Trophoblast cell (in vitro differentiated cells and primary cell): ENCODE results near the gene PIWIL4.
"Not testable (repeated sequence)": the region's sequence is repeated elsewhere in the genome, so short reads cannot be mapped to it uniquely, and the experiment has no call there.

Experiments used
- DNase-seq, 2 donors: peaks; one replicate each; pipeline ENCODE4 v3.0.0-alpha.2; 2016
- H2AFZ ChIP-seq: 2 replicates; pipeline ENCODE4 v1.6.1; 2013; ENCODE audit warnings: low read length, moderate library complexity, mild to moderate bottlenecking; ENCODE audit not compliant: insufficient read depth, poor library complexity
- H2AK5ac ChIP-seq: 2 replicates; pipeline ENCODE4 v1.6.1; 2013; ENCODE audit warnings: mild to moderate bottlenecking, low read length
- H2BK120ac ChIP-seq: 2 replicates; pipeline ENCODE4 v1.6.1; 2013; ENCODE audit warnings: low read length, mild to moderate bottlenecking, moderate library complexity; ENCODE audit not compliant: insufficient read depth, poor library complexity
- H2BK12ac ChIP-seq: 2 replicates; pipeline ENCODE4 v1.6.1; 2013; ENCODE audit warnings: mild to moderate bottlenecking, low read length, moderate library complexity
- H2BK5ac ChIP-seq: 2 replicates; pipeline ENCODE4 v1.6.1; 2013; ENCODE audit warnings: low read length, low read depth, moderate library complexity, mild to moderate bottlenecking; ENCODE audit not compliant: poor library complexity
- H3K14ac ChIP-seq: 2 replicates; pipeline ENCODE4 v1.6.1; 2013; ENCODE audit warnings: mild to moderate bottlenecking, low read length
- H3K18ac ChIP-seq: 2 replicates; pipeline ENCODE4 v1.6.1; 2013; ENCODE audit warnings: mild to moderate bottlenecking, low read length
- H3K23ac ChIP-seq: 2 replicates; pipeline ENCODE4 v1.6.1; 2013; ENCODE audit warnings: low read length
- H3K27ac ChIP-seq: 2 replicates; pipeline ENCODE4 v1.5.1; 2013; ENCODE audit warnings: low read depth, mild to moderate bottlenecking, inconsistent platforms, low read length, moderate library complexity
- H3K27me3 ChIP-seq: 2 replicates; pipeline ENCODE4 v1.6.1; 2013; ENCODE audit warnings: inconsistent platforms, mild to moderate bottlenecking, low read length, moderate library complexity; ENCODE audit not compliant: insufficient read depth
- H3K36me3 ChIP-seq, 2 experiments: 1 replicate in 1 of 2; 2 replicates in 1 of 2; pipeline ENCODE4 v1.6.1; 2013; ENCODE audit warnings: low read length in 2 of 2, mild to moderate bottlenecking in 2 of 2, moderate library complexity in 1 of 2; ENCODE audit not compliant: insufficient read depth in 2 of 2, control insufficient read depth in 1 of 2
- H3K4ac ChIP-seq: 2 replicates; pipeline ENCODE4 v1.6.1; 2013; ENCODE audit warnings: low read depth, mild to moderate bottlenecking, low read length, moderate library complexity
- H3K4me1 ChIP-seq, 2 experiments: 1 replicate in 1 of 2; 2 replicates in 1 of 2; pipeline ENCODE4 v1.6.1; 2013; ENCODE audit warnings: low read length in 2 of 2, mild to moderate bottlenecking in 2 of 2, moderate library complexity in 1 of 2; ENCODE audit not compliant: insufficient read depth in 2 of 2, control insufficient read depth in 1 of 2
- H3K4me2 ChIP-seq: 2 replicates; pipeline ENCODE4 v1.6.1; 2013; ENCODE audit warnings: inconsistent platforms, mild to moderate bottlenecking, low read length, moderate library complexity
- H3K4me3 ChIP-seq: 2 replicates; pipeline ENCODE4 v1.5.1; 2013; ENCODE audit warnings: mild to moderate bottlenecking, low read depth, low read length, inconsistent platforms
- H3K79me1 ChIP-seq: one replicate; pipeline ENCODE4 v1.6.1; 2013; ENCODE audit warnings: low read length
- H3K79me2 ChIP-seq: 2 replicates; pipeline ENCODE4 v1.6.1; 2013; ENCODE audit warnings: low read length, mild to moderate bottlenecking; ENCODE audit not compliant: control insufficient read depth, insufficient read depth, poor library complexity
- H3K9ac ChIP-seq: 2 replicates; pipeline ENCODE4 v1.6.1; 2013; ENCODE audit warnings: mild to moderate bottlenecking, low read length
- H3K9me3 ChIP-seq: 2 replicates; pipeline ENCODE4 v1.6.1; 2013; ENCODE audit warnings: low read depth, mild to moderate bottlenecking, control low read depth, inconsistent platforms, low read length; ENCODE audit not compliant: insufficient read depth
- H4K12ac ChIP-seq: 2 replicates; pipeline ENCODE4 v1.6.1; 2013; ENCODE audit warnings: low read depth, mild to moderate bottlenecking, low read length, moderate library complexity
- H4K8ac ChIP-seq: 2 replicates; pipeline ENCODE4 v1.6.1; 2013; ENCODE audit warnings: low read depth, mild to moderate bottlenecking, low read length, moderate library complexity
- H4K91ac ChIP-seq: one replicate; pipeline ENCODE4 v1.6.1; 2013; ENCODE audit warnings: low read depth, mild to moderate bottlenecking, low read length, moderate library complexity
- WGBS: extraction: QIAGEN DNeasy Blood & Tissue Kit; methylation state at CpG from one replicate; pipeline ENCODE4 v1.1.7; 2013; ENCODE audit warnings: missing lambda C conversion rate; ENCODE audit not compliant: insufficient read length, insufficient coverage; ENCODE audit errors: extremely low coverage; 5-methylcytosine and 5-hydroxymethylcytosine counted together

PIWIL4 gene

GRCh38 chr11:94627003-94627560, 59.9 kb downstream of the PIWIL4 start:
- not testable (repeated sequence) for H4K8ac ChIP-seq

GRCh38 chr11:94629741-94630140, 62.6 kb downstream of the PIWIL4 start:
- H3K79me2 ChIP-seq: no peaks in the 10 kb centered on the region
- no peak overlapping the region for H2AFZ ChIP-seq
- no peak overlapping the region for H3K14ac ChIP-seq
- no peak overlapping the region for H2BK12ac ChIP-seq
- no peak overlapping the region for H3K4me3 ChIP-seq
- no peak overlapping the region for H3K4me2 ChIP-seq
- no peak overlapping the region for H3K18ac ChIP-seq
- H4K12ac ChIP-seq: no peak overlapping the region
- H2AK5ac ChIP-seq: no peak overlapping the region
- no peak overlapping the region for H3K27ac ChIP-seq
- no peak overlapping the region for H4K8ac ChIP-seq
- no peak overlapping the region for H4K91ac ChIP-seq
- H2BK5ac ChIP-seq: no peak overlapping the region
- H3K9ac ChIP-seq: no peak overlapping the region
- no peak for DNase-seq
- H3K36me3 ChIP-seq: no peaks in the 10 kb centered on the region
- peaks cover 4% of the 10 kb centered on the region for H3K9me3 ChIP-seq
- H3K79me1 ChIP-seq: no peaks in the 10 kb centered on the region
- H3K23ac ChIP-seq: no peak overlapping the region
- no peaks in the 10 kb centered on the region for H3K27me3 ChIP-seq
- H3K4ac ChIP-seq: no peak overlapping the region
- H2BK120ac ChIP-seq: no peak overlapping the region
- no CpG with 5 or more reads among the region's 1 CpG for WGBS
- H3K4me1 ChIP-seq: no peaks in the 10 kb centered on the region

More at GRCh38 chr11:94627003-94627560, 59.9 kb downstream of the PIWIL4 start:
- not testable (repeated sequence) for DNase-seq, H3K4me2 ChIP-seq, H3K79me1 ChIP-seq, H2BK5ac ChIP-seq, H3K23ac ChIP-seq, H4K91ac ChIP-seq, H4K12ac ChIP-seq, H3K4me3 ChIP-seq, H2BK120ac ChIP-seq, H3K36me3 ChIP-seq, H3K9me3 ChIP-seq, H3K14ac ChIP-seq, H3K27ac ChIP-seq, H3K18ac ChIP-seq, H3K4me1 ChIP-seq, H3K27me3 ChIP-seq, H3K79me2 ChIP-seq, H2AFZ ChIP-seq, H2AK5ac ChIP-seq, H3K4ac ChIP-seq, H3K9ac ChIP-seq, H2BK12ac ChIP-seq
- WGBS: no CpG with 5 or more reads among the region's 3 CpGs

GRCh38 chr11:94630221-94630620, 63.1 kb downstream of the PIWIL4 start:
- Histone ChIP-seq H3K4ac (no peak overlapping the region), H3K4me3 (no peak overlapping the region), H3K27ac (no peak overlapping the region), H3K79me1 (no peaks in the 10 kb centered on the region), H3K79me2 (no peaks in the 10 kb centered on the region), H3K14ac (no peak overlapping the region), H2BK12ac (no peak overlapping the region), H4K8ac (no peak overlapping the region), H3K9ac (no peak overlapping the region), H2BK120ac (no peak overlapping the region), H2AK5ac (no peak overlapping the region), H4K12ac (no peak overlapping the region), H3K4me2 (no peak overlapping the region), H2BK5ac (no peak overlapping the region), H3K4me1 (no peaks in the 10 kb centered on the region), H3K36me3 (no peaks in the 10 kb centered on the region), H2AFZ (no peak overlapping the region), H3K23ac (no peak overlapping the region), H3K18ac (no peak overlapping the region), H3K27me3 (no peaks in the 10 kb centered on the region), H3K9me3 (peaks cover 4% of the 10 kb centered on the region), H4K91ac (no peak overlapping the region)
- no CpG with 5 or more reads among the region's 3 CpGs for WGBS
- DNase-seq: no peak

GRCh38 chr11:94632356-94632755, 65.2 kb downstream of the PIWIL4 start:
- H2BK5ac ChIP-seq: no peak overlapping the region
- no CpG with 5 or more reads among the region's 2 CpGs for WGBS
- H3K23ac ChIP-seq: no peak overlapping the region
- no peak overlapping the region for H3K4me2 ChIP-seq
- H3K4ac ChIP-seq: no peak overlapping the region
- H3K36me3 ChIP-seq: no peaks in the 10 kb centered on the region
- H3K79me1 ChIP-seq: no peaks in the 10 kb centered on the region
- H4K12ac ChIP-seq: no peak overlapping the region
- H3K4me3 ChIP-seq: no peak overlapping the region
- H3K18ac ChIP-seq: no peak overlapping the region
- H2BK120ac ChIP-seq: no peak overlapping the region
- no peak overlapping the region for H4K8ac ChIP-seq
- no peak overlapping the region for H3K9ac ChIP-seq
- no peak overlapping the region for H3K27ac ChIP-seq
- no peak overlapping the region for H2BK12ac ChIP-seq
- no peak overlapping the region for H4K91ac ChIP-seq
- H3K79me2 ChIP-seq: no peaks in the 10 kb centered on the region
- H3K4me1 ChIP-seq: no peaks in the 10 kb centered on the region
- no peaks in the 10 kb centered on the region for H3K9me3 ChIP-seq
- no peak for DNase-seq
- no peak overlapping the region for H3K14ac ChIP-seq
- no peaks in the 10 kb centered on the region for H3K27me3 ChIP-seq
- no peak overlapping the region for H2AK5ac ChIP-seq
- H2AFZ ChIP-seq: no peak overlapping the region
